ENCODE measurements around the gene TRIM2.

Gene TRIM2

GRCh38 chr4:153290134-153290533 is 85.9 kb downstream of the TRIM2 start:
- DNase-seq: no peak

- no peak for DNase-seq
These were observed 87.3 kb downstream of the TRIM2 start for GRCh38 chr4:153291562-153291961.

GRCh38 chr4:153292897-153293741 is 88.9 kb downstream of the TRIM2 start:
- no peak for DNase-seq

GRCh38 chr4:153293742-153294057 is 89.5 kb downstream of the TRIM2 start:
- no peak for DNase-seq

- DNase-seq: no peak
These were observed 90.4 kb downstream of the TRIM2 start for GRCh38 chr4:153294631-153295030.

GRCh38 chr4:153295131-153295755 is 91.0 kb downstream of the TRIM2 start:
- DNase-seq: no peak

GRCh38 chr4:153296040-153296823 is 92.0 kb downstream of the TRIM2 start:
- DNase-seq: no peak

- no peak for DNase-seq
These were observed 92.9 kb downstream of the TRIM2 start for GRCh38 chr4:153297116-153297515.

- no peak for DNase-seq
These were observed 106.5 kb downstream of the TRIM2 start for GRCh38 chr4:153310793-153311192.

GRCh38 chr4:153314915-153315314 is 110.7 kb downstream of the TRIM2 start:
- DNase-seq: no peak

GRCh38 chr4:153318696-153319320 is 114.6 kb downstream of the TRIM2 start:
- DNase-seq: peak; percentile 28

- no peak for DNase-seq
These were observed 118.5 kb downstream of the TRIM2 start for GRCh38 chr4:153322791-153323190.

- DNase-seq: no peak
These were observed 119.8 kb downstream of the TRIM2 start for GRCh38 chr4:153324046-153324445.

- no peak for DNase-seq
These were observed 121.3 kb downstream of the TRIM2 start for GRCh38 chr4:153325558-153325957.

GRCh38 chr4:153326513-153326912 is 122.3 kb downstream of the TRIM2 start:
- no peak for DNase-seq

- no peak for DNase-seq
These were observed 123.0 kb downstream of the TRIM2 start for GRCh38 chr4:153327247-153327646.

- DNase-seq: no peak
These were observed 128.7 kb downstream of the TRIM2 start for GRCh38 chr4:153332936-153333335.

GRCh38 chr4:153333874-153334273 is 129.6 kb downstream of the TRIM2 start:
- DNase-seq: no peak

- no peak for DNase-seq
These were observed 131.4 kb downstream of the TRIM2 start for GRCh38 chr4:153335665-153336064.

GRCh38 chr4:153337686-153338085 is 133.4 kb downstream of the TRIM2 start:
- DNase-seq: no peak

- no peak for DNase-seq
These were observed 137.4 kb downstream of the TRIM2 start for GRCh38 chr4:153341575-153342090.

- DNase-seq: no peak
These were observed 138.7 kb downstream of the TRIM2 start for GRCh38 chr4:153342751-153343552.

Data from central memory CD4-positive, alpha-beta T cell (primary cell).